Effector CD4-positive, alpha-beta T cell (primary cell): ENCODE data around the gene PTPRJ.

Experiments used
- DNase-seq: peaks from one replicate; pipeline ENCODE4 v3.0.0-alpha.2; 2020

PTPRJ gene

DNA sequence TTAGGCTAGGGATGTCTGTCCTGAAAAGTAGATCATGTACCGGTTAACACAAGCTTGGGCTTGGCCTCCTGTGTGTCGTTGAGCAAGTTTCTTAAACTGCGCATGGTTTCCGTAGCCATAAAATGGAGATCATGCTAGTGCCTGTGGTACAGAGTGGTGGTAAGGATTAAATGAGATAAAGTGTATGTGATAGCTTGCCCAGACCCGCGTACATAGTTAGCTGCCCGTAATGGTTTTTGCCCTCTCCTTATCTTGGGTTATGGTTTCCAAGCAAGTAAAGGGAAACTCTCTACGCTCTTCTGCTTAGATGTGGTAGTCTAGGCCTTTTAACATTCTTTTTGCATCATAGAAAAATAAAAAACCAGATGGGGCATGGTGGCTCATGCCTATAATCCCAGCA is 11.0 kb upstream of the PTPRJ start:
- no peak for DNase-seq

DNA sequence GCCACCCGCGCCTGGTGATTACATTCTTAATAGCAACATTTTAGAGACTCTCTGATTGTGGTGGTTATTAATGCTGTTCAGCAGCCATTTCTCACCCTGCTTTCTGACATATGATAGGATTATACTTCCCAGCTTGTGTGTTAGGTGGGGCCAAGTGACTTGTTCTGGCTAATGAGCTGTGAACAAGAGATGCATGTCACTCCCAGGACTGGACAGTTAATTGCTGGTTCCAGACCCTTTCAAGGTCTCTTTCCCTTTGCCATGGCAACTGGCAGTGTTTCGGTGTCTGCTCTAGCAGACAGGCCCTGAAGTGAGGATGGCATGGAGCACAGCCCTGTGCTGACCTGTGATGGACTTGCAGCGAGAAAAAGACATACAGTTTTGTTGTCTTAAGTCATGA is 8.9 kb upstream of the PTPRJ start:
- DNase-seq: no peak

DNA sequence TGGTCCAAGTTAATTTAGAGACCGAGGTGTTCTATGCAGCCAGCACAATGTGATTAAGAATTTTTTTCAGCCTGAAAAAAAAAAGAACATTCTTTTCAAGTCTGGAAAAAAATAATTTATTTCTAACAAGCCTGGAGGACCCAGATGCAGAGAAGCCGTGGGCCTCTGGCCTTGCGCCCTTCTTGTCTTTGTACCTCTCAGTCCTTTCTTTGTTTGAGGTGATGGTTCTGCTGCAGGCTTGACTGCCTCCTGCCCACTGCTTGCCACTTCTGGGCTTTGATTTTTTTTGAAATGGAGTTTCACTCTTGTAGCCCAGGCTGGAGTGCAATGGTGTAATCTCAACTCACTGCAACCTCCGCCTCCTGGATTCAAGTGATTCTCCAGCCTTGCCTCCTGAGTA is 7.2 kb upstream of the PTPRJ start:
- DNase-seq: no peak

DNA sequence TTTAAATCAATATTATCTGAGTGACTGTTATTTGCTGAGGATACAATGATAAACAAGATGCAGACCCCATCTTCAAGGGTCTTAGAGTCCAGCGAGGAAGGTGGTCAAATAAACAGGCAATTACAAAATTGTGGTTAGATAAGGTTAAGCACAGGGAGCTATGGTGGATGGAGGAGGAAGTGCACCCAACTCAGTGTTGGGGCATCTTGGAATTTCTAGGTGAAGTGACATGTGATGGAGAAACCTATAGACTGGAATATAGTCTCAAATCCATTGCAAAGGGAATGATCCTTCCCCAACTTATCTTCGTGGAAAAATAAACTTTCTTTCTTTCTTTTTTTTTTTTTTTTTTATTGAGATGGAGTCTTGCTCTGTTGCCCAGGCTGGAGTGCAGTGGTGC is 3.4 kb upstream of the PTPRJ start:
- no peak for DNase-seq

DNA sequence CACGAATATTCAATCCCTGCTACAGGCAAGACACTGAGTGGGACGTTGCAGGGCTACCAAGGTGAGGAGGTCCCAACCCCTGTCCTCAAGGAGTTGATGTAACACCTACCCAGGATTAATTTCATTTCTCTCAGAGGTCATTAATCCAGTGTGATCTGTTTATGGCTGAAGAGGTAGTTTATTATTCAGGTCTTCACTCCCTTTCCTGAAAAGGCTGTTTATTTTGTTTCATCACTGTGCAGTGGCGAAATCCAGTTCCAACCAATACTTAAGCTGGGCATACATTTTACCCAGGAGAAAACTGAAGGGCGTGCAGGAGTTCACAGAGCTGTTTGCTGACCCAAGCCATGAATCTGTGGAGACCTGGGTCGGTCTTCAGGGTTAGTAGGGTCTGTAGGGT is 2.7 kb upstream of the PTPRJ start:
- no peak for DNase-seq

DNA sequence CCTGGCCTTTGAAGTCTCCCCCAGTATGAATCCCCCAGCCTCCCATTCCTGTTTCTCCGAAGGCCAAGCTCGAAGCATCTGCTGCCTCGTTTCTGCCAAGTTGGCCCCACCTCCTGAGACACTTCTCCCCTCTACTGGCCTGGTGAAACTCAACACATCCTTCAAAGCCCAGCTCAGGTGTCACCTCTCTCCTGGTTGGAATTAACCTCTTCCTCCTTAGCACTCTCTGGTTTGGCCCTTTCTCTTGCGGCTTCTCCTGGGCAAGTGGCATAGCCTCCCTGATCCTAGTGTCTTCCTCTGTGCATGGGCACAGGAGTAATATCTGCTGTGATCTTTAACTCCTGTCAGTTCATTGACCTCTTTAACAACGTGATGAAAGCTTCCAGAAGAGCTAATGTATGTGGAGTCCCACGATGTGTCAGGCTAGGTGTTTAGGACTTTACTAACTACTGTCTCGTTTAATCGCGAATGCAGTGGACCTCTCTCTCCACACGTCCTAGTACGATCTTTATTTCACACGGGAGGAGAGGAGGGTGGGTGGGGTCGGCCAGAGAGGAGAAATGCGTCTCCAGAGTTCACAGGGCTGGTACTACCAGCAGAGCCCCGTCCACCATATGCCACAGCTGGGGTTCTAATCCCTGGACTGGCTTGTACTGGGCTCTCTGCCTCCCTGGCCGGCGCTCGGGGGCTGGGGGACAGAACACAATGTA is 826 bp upstream of the PTPRJ start:
- no peak for DNase-seq

DNA sequence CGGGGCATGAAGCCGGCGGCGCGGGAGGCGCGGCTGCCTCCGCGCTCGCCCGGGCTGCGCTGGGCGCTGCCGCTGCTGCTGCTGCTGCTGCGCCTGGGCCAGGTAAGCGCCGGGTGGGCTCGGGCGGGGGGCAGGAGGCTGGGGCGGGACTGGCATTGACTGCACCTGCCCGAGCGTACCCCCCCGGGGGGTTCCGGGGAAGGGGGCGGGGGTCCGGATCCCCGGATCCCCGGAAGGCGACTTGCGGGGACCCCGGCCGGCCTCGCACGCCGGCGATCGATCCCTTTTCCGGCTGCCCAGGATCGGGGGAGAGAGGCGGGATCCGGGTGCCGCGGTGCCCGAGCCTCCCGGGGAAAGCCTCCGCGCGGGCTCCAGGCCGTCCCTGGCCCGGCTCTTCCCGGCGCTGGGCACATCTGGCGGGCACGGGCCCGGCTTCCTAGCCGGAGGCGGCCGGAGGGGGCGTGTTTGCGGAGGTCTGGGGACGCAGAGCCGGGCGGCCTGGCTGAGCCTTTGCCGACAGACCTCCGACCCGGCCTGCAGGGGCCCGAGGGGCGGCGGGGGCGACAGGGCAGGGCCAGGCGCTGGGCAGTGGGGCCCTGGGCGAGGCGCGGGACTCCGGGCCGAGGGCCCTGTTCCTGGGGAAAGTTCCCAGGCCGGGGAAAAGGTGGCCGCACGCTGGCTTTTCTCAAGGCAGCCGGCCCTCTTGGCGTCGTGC is 705 bp downstream of the PTPRJ start:
- no peak for DNase-seq

DNA sequence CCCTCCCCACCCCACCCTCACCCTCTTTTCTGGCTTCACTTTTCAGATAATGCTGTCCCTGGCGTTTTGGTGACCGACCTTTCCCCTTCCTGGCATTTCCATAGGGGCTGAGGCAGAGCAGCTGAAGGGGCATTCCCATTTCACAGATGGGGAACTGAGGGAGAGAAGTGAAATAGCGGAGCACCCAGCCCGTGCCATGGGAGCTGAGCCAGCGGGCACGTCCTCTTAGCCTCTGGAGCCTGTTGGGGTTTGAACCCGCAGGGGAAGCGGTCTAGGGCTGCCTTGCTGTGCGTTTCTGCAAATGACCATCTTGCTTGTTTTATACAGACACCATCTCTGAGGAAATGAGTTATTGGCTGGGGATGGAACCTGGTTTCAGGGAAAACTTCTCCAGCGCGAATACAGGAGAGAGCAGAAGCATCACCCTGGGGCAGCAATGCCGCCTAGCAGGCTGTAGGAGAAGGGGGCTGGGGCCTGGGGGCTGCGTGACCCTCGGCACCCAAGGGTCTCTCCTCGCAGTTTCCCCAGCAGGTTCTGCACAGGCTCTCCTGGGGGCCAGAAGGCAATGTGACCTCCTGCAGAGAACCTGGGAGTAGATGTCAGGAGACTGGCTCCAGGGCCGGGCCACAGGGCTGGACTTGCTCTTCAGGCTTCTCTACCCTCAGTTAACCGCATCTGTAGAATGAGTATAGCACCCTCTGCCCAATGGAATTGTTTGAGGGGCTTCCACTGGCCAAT is 1.5 kb downstream of the PTPRJ start:
- no peak for DNase-seq

DNA sequence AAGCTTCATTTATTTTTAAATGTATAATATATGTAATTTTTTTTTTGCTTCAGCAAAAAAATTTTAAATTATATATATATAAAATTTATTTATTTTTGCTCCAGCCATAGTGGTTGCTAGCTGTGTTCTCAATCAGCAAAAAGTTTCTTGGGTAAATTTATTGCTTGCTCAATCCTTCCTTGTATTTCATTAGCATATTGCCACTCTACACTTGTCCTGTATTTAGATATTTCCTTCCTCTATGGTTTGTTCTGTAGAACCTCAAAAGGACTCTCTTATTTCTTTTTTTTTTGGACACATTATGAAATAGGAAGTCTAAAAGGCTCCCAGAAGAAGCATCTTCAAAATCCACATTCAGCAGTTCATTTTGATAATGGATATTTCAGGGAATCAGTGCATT is 2.3 kb downstream of the PTPRJ start:
- no peak for DNase-seq

DNA sequence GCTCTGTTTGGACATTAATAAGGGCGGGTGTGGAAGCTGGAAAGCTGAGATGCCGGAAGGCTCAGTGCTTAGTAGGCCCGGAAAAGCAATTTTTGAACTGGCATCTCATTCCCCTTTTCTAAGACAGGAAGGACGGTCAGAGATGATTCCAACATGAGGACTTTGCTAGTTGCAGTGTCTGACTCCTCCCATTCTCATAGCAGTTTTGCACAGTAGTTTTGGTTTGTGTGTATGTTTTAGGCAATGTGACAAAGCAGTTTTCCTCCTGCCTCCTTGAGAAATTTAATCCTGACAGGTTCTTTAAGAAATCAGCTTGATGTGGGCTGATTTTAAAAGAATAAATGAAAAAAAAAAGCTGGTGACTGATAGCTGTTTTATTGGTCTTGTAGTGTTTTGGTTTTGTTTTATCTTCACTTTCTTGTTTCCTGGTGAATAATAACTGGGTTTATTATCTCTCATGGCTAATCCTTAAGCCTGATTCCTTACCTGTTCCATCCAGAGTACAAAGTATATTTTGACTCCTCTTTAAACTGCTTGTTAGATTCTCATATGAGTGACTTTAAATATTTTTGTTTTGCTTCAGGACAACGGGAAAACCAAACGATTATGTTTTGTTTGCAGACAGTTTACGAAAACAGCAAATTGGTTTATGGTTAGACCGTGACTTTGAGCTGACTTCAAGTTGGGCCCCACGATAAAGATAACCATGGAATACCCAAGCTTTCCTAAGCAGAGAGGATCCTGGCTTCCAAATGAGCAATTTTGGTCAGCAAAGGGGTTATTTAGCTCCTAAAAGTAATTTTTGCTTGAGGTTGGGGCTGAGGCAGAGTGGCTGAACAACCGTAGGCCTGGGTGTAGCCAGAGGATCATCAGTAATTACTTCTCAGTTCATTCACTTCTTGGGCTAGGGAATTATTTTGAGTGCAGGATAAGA is 3.4 kb downstream of the PTPRJ start:
- DNase-seq: no peak

DNA sequence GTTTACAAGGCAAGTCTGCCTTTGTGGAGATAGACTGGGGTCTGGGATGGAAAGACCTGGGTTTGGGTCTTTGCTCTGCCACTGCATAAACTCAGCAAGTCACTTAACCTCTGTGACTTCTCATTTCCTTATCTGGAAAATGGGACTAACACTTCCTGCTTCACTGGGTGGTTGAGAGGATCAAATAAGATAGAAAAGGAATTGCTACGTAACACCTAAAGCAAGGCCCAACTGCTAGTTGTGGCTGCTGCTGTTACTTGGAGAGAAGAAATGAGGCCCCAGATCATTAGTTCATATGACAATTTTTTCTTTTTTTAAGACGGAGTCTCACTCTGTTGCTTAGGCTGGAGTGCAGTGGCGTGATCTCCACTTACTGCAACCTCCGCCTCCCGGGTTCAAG is 5.9 kb downstream of the PTPRJ start:
- no peak for DNase-seq

DNA sequence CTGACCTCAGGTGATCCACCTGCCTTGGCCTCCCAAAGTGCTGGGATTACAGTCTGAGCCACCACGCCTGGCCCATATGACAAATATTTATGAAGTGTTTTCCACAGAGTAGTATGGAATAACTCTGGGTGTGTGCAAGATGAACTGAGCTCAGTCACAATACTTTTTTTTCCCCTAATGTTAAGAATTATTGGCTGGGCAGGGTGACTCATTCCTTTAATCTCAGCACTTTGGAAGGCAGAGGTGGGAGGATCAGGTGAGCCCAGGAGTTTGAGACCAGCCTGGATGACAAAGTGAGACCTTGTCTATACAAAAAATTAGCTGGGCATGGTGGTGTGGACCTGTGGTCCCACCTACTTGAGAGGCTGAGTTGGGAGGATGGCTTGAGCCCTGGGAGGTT is 6.4 kb downstream of the PTPRJ start:
- DNase-seq: no peak

DNA sequence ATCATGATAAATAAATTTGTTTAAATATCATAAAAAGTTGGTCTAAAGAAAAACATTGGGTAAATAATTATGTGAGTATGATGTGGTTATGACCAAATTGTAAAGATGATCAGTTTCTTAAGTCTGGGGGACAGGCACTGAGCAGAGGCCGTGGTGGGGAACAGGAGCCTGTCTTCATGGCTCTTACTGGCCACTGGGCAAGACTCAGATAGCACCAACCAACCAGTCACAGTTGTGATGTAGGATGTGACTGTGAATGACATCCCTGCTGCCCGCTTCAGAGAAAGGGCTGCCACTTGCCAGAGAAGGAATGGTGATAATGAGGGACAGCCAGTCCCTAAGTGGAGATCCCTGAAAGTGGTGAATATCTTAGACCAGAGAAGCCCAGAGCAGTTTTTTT is 7.0 kb downstream of the PTPRJ start:
- DNase-seq: no peak

DNA sequence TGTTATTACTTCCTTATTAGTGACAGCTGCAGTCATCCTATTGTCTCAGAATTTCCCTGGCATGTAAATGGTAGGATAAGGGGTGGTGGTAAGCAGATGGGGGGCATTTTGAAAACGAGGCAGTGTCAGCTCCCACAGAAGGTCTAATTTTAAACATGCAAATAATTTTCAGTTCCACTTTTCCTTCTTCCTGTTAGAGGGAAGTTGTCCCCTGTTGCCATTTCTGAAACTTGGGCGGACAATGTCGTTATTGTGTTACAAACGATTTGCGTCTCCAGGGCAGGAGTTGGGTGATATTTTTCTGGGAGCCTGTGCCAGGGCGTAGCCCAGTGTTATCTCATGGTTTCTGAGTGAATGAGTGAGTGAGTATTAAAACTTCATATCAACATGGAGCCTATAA is 7.4 kb downstream of the PTPRJ start:
- no peak for DNase-seq

DNA sequence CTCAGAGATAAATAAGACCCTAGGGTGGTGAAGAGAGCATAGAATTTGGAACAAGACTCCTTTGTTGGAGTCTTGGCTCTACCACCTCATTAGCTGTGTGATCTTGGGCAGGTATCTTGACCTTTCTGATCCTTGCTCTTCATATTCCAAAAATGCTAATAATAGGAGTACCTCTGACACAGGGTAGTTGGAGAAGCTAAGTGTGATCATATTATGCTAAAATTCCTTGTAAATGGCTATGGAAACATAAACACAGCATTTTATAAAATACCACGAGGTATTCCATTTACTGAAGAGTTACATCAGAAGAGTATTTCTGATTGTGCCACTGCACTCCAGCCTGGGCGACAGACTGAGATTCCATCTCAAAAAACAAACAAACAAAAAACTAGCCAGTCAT is 9.4 kb downstream of the PTPRJ start:
- no peak for DNase-seq

DNA sequence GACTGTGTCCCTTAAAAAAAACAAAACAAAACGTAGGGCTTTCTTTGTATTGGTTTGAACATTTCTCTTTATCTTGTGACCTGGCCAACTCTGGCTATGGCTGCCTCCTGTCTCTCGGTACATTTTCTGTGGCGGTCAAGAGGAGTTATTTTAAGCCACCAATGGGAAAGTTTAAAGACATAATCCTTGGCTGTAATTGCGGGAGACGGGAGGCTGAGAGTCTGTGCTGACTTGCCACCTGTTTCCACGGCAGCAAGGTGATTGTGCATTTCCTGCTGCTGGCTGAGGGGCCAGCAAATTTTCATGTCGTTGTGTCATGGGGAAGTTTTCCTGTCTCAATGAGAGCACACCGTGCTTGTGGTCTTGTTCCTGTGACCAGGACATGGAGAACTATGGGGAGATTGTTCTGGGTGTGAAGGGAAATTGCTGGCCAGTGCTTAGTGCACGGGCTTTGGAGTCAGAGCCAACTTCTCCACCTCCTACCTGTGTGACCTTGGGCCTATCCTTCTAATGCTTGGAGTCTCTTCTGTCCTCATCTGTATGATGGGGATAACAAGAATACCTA is 11.0 kb downstream of the PTPRJ start:
- DNase-seq: no peak

DNA sequence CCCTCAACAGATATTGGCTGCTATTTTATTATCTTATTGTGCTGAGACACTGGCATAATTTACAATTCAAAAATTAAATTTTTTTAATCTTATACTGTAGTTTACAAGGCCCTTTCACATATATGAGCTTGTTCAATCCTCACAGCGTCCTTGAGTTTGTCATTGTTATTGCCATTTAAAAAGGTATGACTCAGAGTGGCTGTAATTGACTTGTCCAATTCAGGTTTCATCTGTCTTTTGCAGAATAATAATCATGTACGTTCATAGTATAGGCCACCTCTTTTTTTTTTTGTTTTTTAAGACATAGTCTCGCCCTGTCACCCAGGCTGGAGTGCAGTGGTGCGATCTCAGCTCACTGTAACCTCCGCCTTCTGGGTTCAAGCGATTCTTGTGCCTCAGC is 11.5 kb downstream of the PTPRJ start:
- no peak for DNase-seq

DNA sequence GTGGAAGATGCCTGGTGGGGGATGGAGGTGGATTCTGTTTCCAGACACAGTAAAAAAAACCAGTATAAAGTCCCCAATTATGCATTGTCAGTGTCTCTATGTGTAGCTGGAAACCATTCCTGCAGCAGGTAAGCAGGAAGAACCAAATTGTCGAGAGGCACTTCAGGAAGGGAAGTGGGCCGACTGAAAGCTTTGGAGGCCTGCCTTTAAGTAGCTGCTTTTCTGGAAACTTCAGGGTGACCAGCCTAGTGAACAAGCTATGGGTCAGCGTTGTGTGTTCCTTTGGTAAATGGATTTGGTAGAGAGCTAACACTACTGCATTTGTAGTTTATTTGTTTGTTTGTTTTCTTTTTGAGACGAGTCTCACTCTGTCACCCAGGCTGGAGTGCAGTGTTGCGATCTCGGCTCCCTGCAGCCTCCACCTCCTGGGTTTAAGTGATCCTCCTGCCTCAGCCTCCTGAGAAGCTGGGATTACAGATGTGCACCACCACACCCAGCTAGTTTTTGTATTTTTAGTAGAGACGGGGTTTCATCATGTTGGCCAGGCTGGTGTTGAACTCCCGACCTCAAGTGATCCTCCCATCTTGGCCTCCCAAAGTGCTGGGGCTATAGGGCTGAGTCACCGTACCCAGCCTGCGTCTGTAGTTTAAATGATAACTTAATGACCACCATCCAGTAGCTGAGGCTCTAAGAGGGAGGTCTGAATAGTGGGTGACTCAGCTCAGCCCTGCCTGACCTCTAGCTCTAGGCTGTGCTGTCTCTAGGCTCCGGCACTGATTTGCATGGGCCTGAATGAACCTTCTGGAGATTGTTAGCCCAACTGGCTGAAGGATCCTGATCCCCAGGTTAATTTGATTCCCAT is 12.8 kb downstream of the PTPRJ start:
- no peak for DNase-seq

DNA sequence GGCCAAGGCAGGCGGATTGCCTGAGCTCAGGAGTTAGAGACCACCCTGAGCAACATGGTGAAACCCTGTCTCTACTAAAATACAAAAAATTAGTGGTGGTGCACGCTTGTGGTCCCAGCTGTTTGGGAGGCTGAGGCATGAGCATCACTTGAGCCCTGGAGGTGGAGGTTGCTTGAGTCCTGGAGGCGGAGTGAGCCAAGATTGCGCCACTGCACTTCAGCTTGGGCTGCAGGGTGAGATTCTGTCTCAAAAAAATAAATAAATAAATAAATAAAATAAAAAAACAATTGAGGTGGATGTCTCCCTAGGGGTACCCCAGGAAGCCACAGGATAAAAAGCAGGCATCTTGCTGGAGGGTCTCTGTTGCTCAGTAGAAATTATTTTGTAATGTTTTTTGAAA is 14.1 kb downstream of the PTPRJ start:
- no peak for DNase-seq

DNA sequence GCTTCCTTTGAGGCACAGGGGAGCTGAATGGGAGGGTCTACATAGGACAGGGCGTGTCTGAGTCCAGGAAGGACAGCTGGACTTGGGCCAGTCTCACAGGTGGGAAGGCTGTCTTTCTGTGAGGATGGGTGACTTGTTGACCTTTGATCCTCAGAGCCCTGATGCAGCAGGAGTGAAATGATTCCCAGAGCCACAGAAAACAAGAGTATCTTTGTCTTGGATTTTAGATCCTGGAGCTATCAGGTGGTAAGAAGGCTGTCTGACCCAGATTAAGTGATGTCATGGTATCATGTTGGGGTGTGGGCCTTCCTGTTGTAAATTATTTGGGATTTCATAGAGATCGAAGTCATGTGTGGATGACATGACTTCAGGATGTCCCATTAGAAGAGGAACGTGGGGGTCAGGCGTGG is 15.0 kb downstream of the PTPRJ start:
- no peak for DNase-seq
